CD4-positive, alpha-beta T cell (primary cell): Measurements from ENCODE around the gene GKN2. TPM values are rescaled to one million over a fixed set of nuclear protein-coding genes. Genes with fewer than 3 reads are reported as not detected.

ENCODE experiments used
- ATAC-seq: fragments of 200-7000 bp; cut with Tn5 transposase; one replicate; pipeline ENCODE4 v1.10.0; 2022; ENCODE audit warnings: mild to moderate bottlenecking; ENCODE audit not compliant: poor library complexity
- CTCF ChIA-PET: fragments of 350-600 bp; sonication (Branson Sonifier 250); formaldehyde crosslinking; loops from one replicate; lab custom pipeline; 2021; ENCODE audit warnings: antibody characterized with exemption, inconsistent platforms; lab: Charles Lee
- POLR2A ChIA-PET: fragments of 350-600 bp; sonication (Branson Sonifier 250); formaldehyde crosslinking; loops from one replicate; lab custom pipeline; 2021; ENCODE audit warnings: antibody characterized with exemption, inconsistent platforms; lab: Charles Lee
- DNase-seq, 14 experiments: peaks; one replicate each; pipeline ENCODE4 v3.0.0-alpha.2; 2013 to 2020; ENCODE audit warnings: mixed read lengths in 2 of 14
- H3K27ac ChIP-seq, 2 donors: one replicate each; pipeline versions ENCODE4 v1.5.1 to v1.7.0; 2013; ENCODE audit warnings: low read length in 2 of 2, low read depth in 1 of 2, mild to moderate bottlenecking in 1 of 2
- H3K27me3 ChIP-seq, 2 experiments: 1 replicate in 1 of 2; 2 replicates in 1 of 2; pipeline versions ENCODE4 v1.6.1 to v1.7.0; 2013; ENCODE audit warnings: low read length in 2 of 2, control low read depth in 1 of 2, mild to moderate bottlenecking in 1 of 2, moderate library complexity in 1 of 2; ENCODE audit not compliant: insufficient read depth in 2 of 2, control insufficient read depth in 1 of 2
- H3K36me3 ChIP-seq: one replicate; pipeline ENCODE4 v1.6.1; 2013; ENCODE audit warnings: low read length, control low read depth; ENCODE audit not compliant: insufficient read depth
- H3K4me1 ChIP-seq: one replicate; pipeline ENCODE4 v1.6.1; 2013; ENCODE audit warnings: low read length, control low read depth; ENCODE audit not compliant: insufficient read depth
- H3K4me3 ChIP-seq: one replicate; pipeline ENCODE4 v1.5.1; 2013; ENCODE audit warnings: mild to moderate bottlenecking, low read length, moderate library complexity
- H3K9me3 ChIP-seq, 2 experiments: 1 replicate in 1 of 2; 2 replicates in 1 of 2; pipeline versions ENCODE4 v1.6.1 to v1.7.0; 2013; ENCODE audit warnings: low read length in 2 of 2, mild to moderate bottlenecking in 2 of 2, control low read depth in 1 of 2, moderate library complexity in 1 of 2; ENCODE audit not compliant: control insufficient read depth in 1 of 2, insufficient read depth in 1 of 2
- H3K27ac Mint-ChIP-seq: one replicate; pipeline ENCODE4 v1.8.0; 2020; ENCODE audit warnings: mixed read lengths
- H3K27me3 Mint-ChIP-seq: one replicate; pipeline ENCODE4 v1.8.0; 2021; ENCODE audit warnings: mixed read lengths
- H3K36me3 Mint-ChIP-seq: one replicate; pipeline ENCODE4 v1.8.0; 2021; ENCODE audit warnings: low read depth, mixed read lengths
- H3K4me1 Mint-ChIP-seq: one replicate; pipeline ENCODE4 v1.8.0; 2021; ENCODE audit warnings: low read depth, mixed read lengths
- H3K4me3 Mint-ChIP-seq: one replicate; pipeline ENCODE4 v1.8.0; 2020; ENCODE audit warnings: mild to moderate bottlenecking, mixed read lengths
- H3K9me3 Mint-ChIP-seq: one replicate; pipeline ENCODE4 v1.8.0; 2020; ENCODE audit warnings: mixed read lengths
- CTCF ChIP-seq: fragments of 200-600 bp; IDR thresholded peaks from one replicate; pipeline ENCODE4 v1.8.0; 2022; ENCODE audit warnings: antibody characterized with exemption, mild to moderate bottlenecking
- intact Hi-C, 2 experiments: fragments of 100-400 bp; cut with DNase I in 1 of 2; cut with micrococcal nuclease in 1 of 2; formaldehyde crosslinking; loops; one replicate each; pipeline versions ENCODE4 v1.15.1 to v1.9.0; 2023 to 2025; cut with DNase I, micrococcal nuclease
- total RNA-seq, 174 experiments: library from RNA in 2 of 174; stranded (reverse) in 2 of 174; gene quantifications; one replicate each; pipeline ENCODE4 v1.2.3 and lab custom pipeline; 2021 to 2026

Gene GKN2
- total RNA-seq, 2 experiments from 2014 or later, result not detected

- POLR2A ChIA-PET, result no interaction called here
- Mint-ChIP-seq H3K27ac (no peak overlapping the region), H3K27me3 (no peaks in the 10 kb centered on the region)
These were observed 41.4 kb downstream of the GKN2 start for GRCh38 chr2:68911246-68911645.

GRCh38 chr2:68909793-68910674 is 42.7 kb downstream of the GKN2 start:
- TF ChIP-seq CTCF, result peak; percentile 88

More at GRCh38 chr2:68911246-68911645, 41.4 kb downstream of the GKN2 start:
- Histone ChIP-seq H3K4me3 (no peak overlapping the region), H3K27ac (no peak overlapping the region), H3K36me3 (no peaks in the 10 kb centered on the region), H3K27me3 (no peaks in the 10 kb centered on the region), H3K9me3 (no peaks in the 10 kb centered on the region), H3K4me1 (peaks cover 60% of the 10 kb centered on the region)
- peaks cover 36% of the 10 kb centered on the region for H3K4me1 Mint-ChIP-seq
- no peaks in the 10 kb centered on the region for H3K9me3 Mint-ChIP-seq
- no peak overlapping the region for H3K4me3 Mint-ChIP-seq
- CTCF ChIA-PET, result no interaction called here
- no peak for ATAC-seq
- no peak for TF ChIP-seq CTCF
- intact Hi-C loops, result loop anchor here in 1 of 2 experiments (2.0 kb wide), 1 partner anchor 448 kb away; no protein-coding TSS in a partner anchor
- DNase-seq, result peak in 1 of 14 experiments; percentile 51
- no peaks in the 10 kb centered on the region for H3K36me3 Mint-ChIP-seq

GRCh38 chr2:68908392-68908970 is 44.2 kb downstream of the GKN2 start:
- CTCF ChIA-PET, result interaction anchor here (1.0 to 3.2 kb wide), 11 partner anchors 17 to 467 kb away, joined by 3 to 16 read pairs (median 7); no protein-coding TSS in a partner anchor
- Mint-ChIP-seq H3K4me1 (peaks cover 36% of the 10 kb centered on the region), H3K27ac (peak overlapping the region; percentile 64), H3K36me3 (no peaks in the 10 kb centered on the region), H3K4me3 (peak overlapping the region; percentile 39), H3K27me3 (no peaks in the 10 kb centered on the region), H3K9me3 (no peaks in the 10 kb centered on the region)
- ATAC-seq (peak; percentile 98), DNase-seq (peak; percentile 63 to 96 (median 80))
- Histone ChIP-seq H3K27me3 (no peaks in the 10 kb centered on the region), H3K9me3 (no peaks in the 10 kb centered on the region), H3K4me3 (peak overlapping the region; percentile 1), H3K27ac (peak overlapping the region; percentile 41 to 62), H3K4me1 (peaks cover 59% of the 10 kb centered on the region), H3K36me3 (no peaks in the 10 kb centered on the region)
- intact Hi-C loops, result loop anchor here (1.0 to 5.0 kb wide), 5 partner anchors 70 to 445 kb away; no protein-coding TSS in a partner anchor
- POLR2A ChIA-PET, result interaction anchor here (0.6 to 3.2 kb wide), 26 partner anchors 12 to 445 kb away, joined by 3 to 27 read pairs (median 6); partner anchors contain the start of genes APLF, ARHGAP25 and FBXO48
- TF ChIP-seq CTCF, result no peak

More at GRCh38 chr2:68909793-68910674, 42.7 kb downstream of the GKN2 start:
- Histone ChIP-seq H3K36me3 (no peaks in the 10 kb centered on the region), H3K27ac (no peak overlapping the region), H3K9me3 (no peaks in the 10 kb centered on the region), H3K4me3 (no peak overlapping the region), H3K4me1 (peaks cover 60% of the 10 kb centered on the region), H3K27me3 (no peaks in the 10 kb centered on the region)
- H3K36me3 Mint-ChIP-seq, result no peaks in the 10 kb centered on the region
- DNase-seq, result peak; percentile 44 to 84 (median 66)
- no peaks in the 10 kb centered on the region for H3K27me3 Mint-ChIP-seq
- ChIA-PET POLR2A (interaction anchor here (2.0 to 3.2 kb wide), 4 partner anchors 145 to 443 kb away, joined by 5 to 27 read pairs (median 14); partner anchors contain the start of genes APLF and FBXO48), CTCF (interaction anchor here (0.7 to 3.2 kb wide), 10 partner anchors 15 to 447 kb away, joined by 3 to 16 read pairs (median 4); no protein-coding TSS in a partner anchor)
- H3K27ac Mint-ChIP-seq, result no peak overlapping the region
- peaks cover 36% of the 10 kb centered on the region for H3K4me1 Mint-ChIP-seq
- intact Hi-C loops, result loop anchor here (1.0 to 5.0 kb wide), 6 partner anchors 71 to 447 kb away; no protein-coding TSS in a partner anchor
- H3K4me3 Mint-ChIP-seq, result no peak overlapping the region
- no peaks in the 10 kb centered on the region for H3K9me3 Mint-ChIP-seq
- no peak for ATAC-seq
